Liver (tissue), 9 donors: Measurements from ENCODE around the gene RCOR2. TPM values are rescaled to one million over a fixed set of nuclear protein-coding genes. Genes with fewer than 3 reads are reported as not detected.

Experiments
- DNase-seq: peaks from one replicate; pipeline ENCODE4 v3.0.0-alpha.2; 2017; ENCODE audit warnings: low spot score
- H3K27ac ChIP-seq, 2 donors: one replicate each; pipeline ENCODE4 v1.7.0; 2013; ENCODE audit warnings: inconsistent platforms in 2 of 2, low read length in 2 of 2, control low read depth in 1 of 2, low read depth in 1 of 2, mild to moderate bottlenecking in 1 of 2
- H3K27me3 ChIP-seq, 4 donors: one replicate each; pipeline versions ENCODE4 v1.6.1 to v1.7.0; 2013; ENCODE audit warnings: low read length in 3 of 4, inconsistent platforms in 1 of 4, mild to moderate bottlenecking in 1 of 4, moderate library complexity in 1 of 4; ENCODE audit not compliant: control insufficient read depth in 4 of 4, insufficient read depth in 4 of 4
- H3K36me3 ChIP-seq, 4 donors: one replicate each; pipeline versions ENCODE4 v1.6.1 to v1.7.0; 2013; ENCODE audit warnings: low read length in 3 of 4, mild to moderate bottlenecking in 3 of 4, low read depth in 1 of 4, moderate library complexity in 1 of 4; ENCODE audit not compliant: control insufficient read depth in 4 of 4, insufficient read depth in 3 of 4
- H3K4me1 ChIP-seq, 4 donors: one replicate each; pipeline versions ENCODE4 v1.6.1 to v1.7.0; 2013; ENCODE audit warnings: low read length in 3 of 4, mild to moderate bottlenecking in 3 of 4, moderate library complexity in 1 of 4; ENCODE audit not compliant: control insufficient read depth in 4 of 4, insufficient read depth in 4 of 4
- H3K4me3 ChIP-seq, 3 donors: one replicate each; pipeline versions ENCODE4 v1.6.1 to v1.7.0; 2013; ENCODE audit warnings: low read length in 3 of 3, control low read depth in 1 of 3, low read depth in 1 of 3, mild to moderate bottlenecking in 1 of 3
- H3K9ac ChIP-seq, 2 donors: one replicate each; pipeline ENCODE4 v1.7.0; 2013; ENCODE audit warnings: low read length in 2 of 2, mild to moderate bottlenecking in 2 of 2, moderate library complexity in 2 of 2, control low read depth in 1 of 2, low read depth in 1 of 2
- H3K9me3 ChIP-seq, 4 donors: one replicate each; pipeline versions ENCODE4 v1.6.1 to v1.7.0; 2013; ENCODE audit warnings: low read length in 3 of 4; ENCODE audit not compliant: control insufficient read depth in 4 of 4
- ATF3 ChIP-seq: IDR thresholded peaks from 2 replicates; pipeline ENCODE4 v1.6.1; 2016; ENCODE audit warnings: antibody characterized with exemption
- CTCF ChIP-seq: fragments of 150-350 bp; IDR thresholded peaks from 2 replicates; pipeline ENCODE4 v1.5.1; 2017; ENCODE audit warnings: improper control_type of control experiment, low read depth, low read length; ENCODE audit not compliant: missing input control
- EGR1 ChIP-seq, 2 donors: IDR thresholded peaks; 2 replicates each; pipeline ENCODE4 v1.6.1; 2016 to 2018; ENCODE audit warnings: antibody characterized with exemption in 2 of 2, low read depth in 2 of 2
- FOXA1 ChIP-seq: IDR thresholded peaks from 2 replicates; pipeline ENCODE4 v1.6.1; 2016; ENCODE audit warnings: antibody characterized with exemption
- HNF4A ChIP-seq, 2 donors: conservative IDR thresholded peaks; 2 replicates each; pipeline ENCODE4 v1.6.1; 2016; ENCODE audit warnings: antibody characterized with exemption in 2 of 2, mild to moderate bottlenecking in 2 of 2
- JUND ChIP-seq, 2 donors: IDR thresholded peaks; 2 replicates each; pipeline ENCODE4 v1.6.1; 2016; ENCODE audit warnings: antibody characterized with exemption in 2 of 2
- MAX ChIP-seq: IDR thresholded peaks from 2 replicates; pipeline ENCODE4 v1.6.1; 2016; ENCODE audit warnings: antibody characterized with exemption
- NR2F2 ChIP-seq: IDR thresholded peaks from 2 replicates; pipeline ENCODE4 v1.6.1; 2016; ENCODE audit warnings: antibody characterized with exemption
- RAD21 ChIP-seq, 2 donors: IDR thresholded peaks; 2 replicates each; pipeline ENCODE4 v1.6.1; 2016; ENCODE audit warnings: antibody characterized with exemption in 2 of 2, mild to moderate bottlenecking in 2 of 2
- REST ChIP-seq: IDR thresholded peaks from 2 replicates; pipeline ENCODE4 v1.6.1; 2016; ENCODE audit warnings: antibody characterized with exemption, mild to moderate bottlenecking
- RXRA ChIP-seq, 2 donors: IDR thresholded peaks; 2 replicates each; pipeline ENCODE4 v1.6.1; 2017 to 2018; ENCODE audit warnings: antibody characterized with exemption in 2 of 2, mild to moderate bottlenecking in 1 of 2
- SP1 ChIP-seq: IDR thresholded peaks from 2 replicates; pipeline ENCODE4 v1.6.1; 2018; ENCODE audit warnings: antibody characterized with exemption, mild to moderate bottlenecking
- YY1 ChIP-seq: IDR thresholded peaks from 2 replicates; pipeline ENCODE4 v1.6.1; 2016; ENCODE audit warnings: antibody characterized with exemption, mild to moderate bottlenecking
- ZBTB33 ChIP-seq: IDR thresholded peaks from 2 replicates; pipeline ENCODE4 v1.6.1; 2016; ENCODE audit warnings: antibody characterized with exemption
- WGBS: extraction: QIAGEN DNeasy Blood & Tissue Kit; methylation state at CpG from one replicate; pipeline ENCODE4 v1.1.7; 2013; 5-methylcytosine and 5-hydroxymethylcytosine counted together
- polyA plus RNA-seq, 2 donors: library from polyadenylated mRNA; stranded (reverse) in 1 of 2; unstranded in 1 of 2; fragments of 200-250 nt in 1 of 2; fragments of >200 nt in 1 of 2; fragmentation: Nextera tagmentation in 1 of 2; extraction: Ambion mirVana in 1 of 2; gene quantifications; one replicate each; pipeline versions ENCODE4 v1.2.1 to v1.2.3, GENCODE V29; 2013 to 2015
- total RNA-seq, 2 donors: library from RNA; depleted of rRNA; stranded (reverse); fragments of >200 nt; gene quantifications; one replicate each; pipeline ENCODE4 v1.2.3, GENCODE V29; 2014
- donor health status: healthy.
- donor health status: healthy.
- donor health status: healthy.
- donor health status: healthy.
- donor health status: healthy.

Gene RCOR2
- total and polyA plus RNA-seq, 4 donors = 0.05 to 0.19 TPM; not detected in 2

- TF ChIP-seq HNF4A (conservative IDR thresholded peaks at IDR 0.05) = no peak
- TF ChIP-seq NR2F2 = no peak
- no peak for TF ChIP-seq FOXA1
- TF ChIP-seq RXRA (IDR thresholded peaks at IDR 0.05) = no peak
- TF ChIP-seq RAD21 (IDR thresholded peaks at IDR 0.05) = no peak
- TF ChIP-seq JUND (IDR thresholded peaks at IDR 0.05) = no peak
These were observed 20.9 kb downstream of the RCOR2 start (continued) for GRCh38 chr11:63896071-63896470.

GRCh38 chr11:63893355-63893754 lies 23.6 kb downstream of the RCOR2 start:
- Histone ChIP-seq H3K27ac (no peak overlapping the region), H3K4me1 (peaks cover 4 to 24% (median 19%) of the 10 kb centered on the region in 4 donors), H3K9me3 (no peaks in the 10 kb centered on the region), H3K4me3 (no peak overlapping the region), H3K27me3 (no peaks in the 10 kb centered on the region), H3K9ac (no peak overlapping the region), H3K36me3 (peaks cover 4 to 31% (median 23%) of the 10 kb centered on the region in 4 donors)
- no peak for DNase-seq
- TF ChIP-seq ATF3 (no peak), ZBTB33 (no peak), SP1 (no peak), EGR1 (IDR thresholded peaks at IDR 0.05; ENCODE audit: low read depth in 2 of 2) (no peak)
- 98% methylated on average over 6 of the region's 6 CpGs for WGBS

- Histone ChIP-seq H3K4me3 (no peak overlapping the region), H3K27me3 (no peaks in the 10 kb centered on the region), H3K9ac (no peak overlapping the region), H3K4me1 (peaks cover 7 to 35% (median 29%) of the 10 kb centered on the region in 4 donors), H3K9me3 (no peaks in the 10 kb centered on the region), H3K27ac (no peak overlapping the region), H3K36me3 (peaks cover 1 to 20% (median 14%) of the 10 kb centered on the region in 4 donors)
- TF ChIP-seq YY1 = no peak
- TF ChIP-seq CTCF = no peak
- no peak for TF ChIP-seq ATF3
- no peak for TF ChIP-seq ZBTB33
- peak; percentile 69 for TF ChIP-seq REST
- no peak for TF ChIP-seq MAX
- TF ChIP-seq JUND (IDR thresholded peaks at IDR 0.05) = no peak
- TF ChIP-seq RAD21 (IDR thresholded peaks at IDR 0.05) = no peak
- TF ChIP-seq FOXA1 = no peak
- 66% methylated on average over 3 of the region's 3 CpGs for WGBS
- DNase-seq = no peak
These were observed 24.7 kb downstream of the RCOR2 start for GRCh38 chr11:63892228-63892627.
